ENCODE data around the gene SSX5. TPM values are rescaled to one million over a fixed set of nuclear protein-coding genes. Genes with fewer than 3 reads are reported as not detected.
"Not testable (repeated sequence)": the region's sequence is repeated elsewhere in the genome, so short reads cannot be mapped to it uniquely, and the experiment has no call there.

Gene SSX5
- total RNA-seq, 2 experiments from 2014 or later = not detected

GRCh38 chrX:48180811-48181210 lies 15.8 kb downstream of the SSX5 start:
- ChIA-PET CTCF (ENCODE audit: unreplicated experiment) (no interaction called here), POLR2A (no interaction called here)
- no peak overlapping the region for H3K27ac ChIP-seq (ENCODE audit: low read depth, low read length, poor library complexity, severe bottlenecking)
- H4K20me1 ChIP-seq (ENCODE audit: insufficient read depth, low read length) = no peaks in the 10 kb centered on the region
- H3K9me2 ChIP-seq (ENCODE audit: insufficient read depth, low read length) = no peaks in the 10 kb centered on the region
- no peaks in the 10 kb centered on the region for H3K36me3 ChIP-seq (ENCODE audit: insufficient read depth, low read length)
- H2AFZ ChIP-seq (ENCODE audit: low read length) = no peak overlapping the region
- H3K4me2 ChIP-seq (ENCODE audit: low read length) = no peak overlapping the region
- TF ChIP-seq, protein P1, sequence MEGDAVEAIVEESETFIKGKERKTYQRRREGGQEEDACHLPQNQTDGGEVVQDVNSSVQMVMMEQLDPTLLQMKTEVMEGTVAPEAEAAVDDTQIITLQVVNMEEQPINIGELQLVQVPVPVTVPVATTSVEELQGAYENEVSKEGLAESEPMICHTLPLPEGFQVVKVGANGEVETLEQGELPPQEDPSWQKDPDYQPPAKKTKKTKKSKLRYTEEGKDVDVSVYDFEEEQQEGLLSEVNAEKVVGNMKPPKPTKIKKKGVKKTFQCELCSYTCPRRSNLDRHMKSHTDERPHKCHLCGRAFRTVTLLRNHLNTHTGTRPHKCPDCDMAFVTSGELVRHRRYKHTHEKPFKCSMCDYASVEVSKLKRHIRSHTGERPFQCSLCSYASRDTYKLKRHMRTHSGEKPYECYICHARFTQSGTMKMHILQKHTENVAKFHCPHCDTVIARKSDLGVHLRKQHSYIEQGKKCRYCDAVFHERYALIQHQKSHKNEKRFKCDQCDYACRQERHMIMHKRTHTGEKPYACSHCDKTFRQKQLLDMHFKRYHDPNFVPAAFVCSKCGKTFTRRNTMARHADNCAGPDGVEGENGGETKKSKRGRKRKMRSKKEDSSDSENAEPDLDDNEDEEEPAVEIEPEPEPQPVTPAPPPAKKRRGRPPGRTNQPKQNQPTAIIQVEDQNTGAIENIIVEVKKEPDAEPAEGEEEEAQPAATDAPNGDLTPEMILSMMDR (conservative IDR thresholded peaks at IDR 0.05; ENCODE audit: low read length) = no peak
- no peak for TF ChIP-seq EZH2phosphoT487 (IDR thresholded peaks at IDR 0.05; ENCODE audit: borderline replicate concordance, low read depth, low read length)
- no peak for DNase-seq (ENCODE audit: low spot score)
- BruUV-seq (replicated peaks) = no TSS peak
- intact Hi-C loops (cut with micrococcal nuclease; ENCODE audit: unreplicated experiment) = no loop called here
- no peak overlapping the region for H3K4me3 ChIP-seq (ENCODE audit: low read depth, low read length, poor library complexity, severe bottlenecking)
- H3K4me1 ChIP-seq (ENCODE audit: insufficient read depth, low read length, poor library complexity, severe bottlenecking) = no peaks in the 10 kb centered on the region
- H3K9me3 ChIP-seq (ENCODE audit: low read length) = no peaks in the 10 kb centered on the region
- H3K79me2 ChIP-seq (ENCODE audit: insufficient read depth, low read depth, low read length) = no peaks in the 10 kb centered on the region

DNA sequence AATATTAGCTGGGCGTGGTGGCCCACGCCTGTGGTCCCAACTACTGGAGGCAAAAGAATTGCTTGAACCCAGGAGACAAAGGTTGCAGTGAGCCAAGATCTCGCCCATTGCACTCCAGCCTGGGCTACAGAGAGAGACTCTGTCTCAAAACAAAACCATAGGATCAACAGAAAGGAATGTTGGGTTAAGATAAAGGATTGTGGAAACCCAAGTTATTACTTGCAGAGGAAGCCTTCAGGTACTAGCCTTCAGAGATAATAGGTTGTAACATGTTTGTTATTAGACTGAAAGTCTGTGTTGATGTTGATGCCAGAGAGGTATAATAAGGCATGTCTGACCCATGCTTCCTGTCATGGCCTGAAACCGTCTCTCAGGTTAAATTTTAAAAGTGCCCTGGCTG lies 16.9 kb downstream of the SSX5 start:
- no peaks in the 10 kb centered on the region for H3K79me2 ChIP-seq (ENCODE audit: insufficient read depth, low read depth, low read length)
- ChIA-PET POLR2A (no interaction called here), CTCF (ENCODE audit: unreplicated experiment) (no interaction called here)
- TF ChIP-seq EZH2phosphoT487 (IDR thresholded peaks at IDR 0.05; ENCODE audit: borderline replicate concordance, low read depth, low read length) = no peak
- TF ChIP-seq, protein P1 (conservative IDR thresholded peaks at IDR 0.05; ENCODE audit: low read length) = no peak
- H3K4me3 ChIP-seq (ENCODE audit: low read depth, low read length, poor library complexity, severe bottlenecking) = no peak overlapping the region
- intact Hi-C loops (cut with micrococcal nuclease; ENCODE audit: unreplicated experiment) = no loop called here
- no peaks in the 10 kb centered on the region for H3K4me1 ChIP-seq (ENCODE audit: insufficient read depth, low read length, poor library complexity, severe bottlenecking)
- no TSS peak for BruUV-seq (replicated peaks)
- no peaks in the 10 kb centered on the region for H3K36me3 ChIP-seq (ENCODE audit: insufficient read depth, low read length)
- no peaks in the 10 kb centered on the region for H3K9me3 ChIP-seq (ENCODE audit: low read length)
- no peak overlapping the region for H3K4me2 ChIP-seq (ENCODE audit: low read length)
- H4K20me1 ChIP-seq (ENCODE audit: insufficient read depth, low read length) = no peaks in the 10 kb centered on the region
- H3K27ac ChIP-seq (ENCODE audit: low read depth, low read length, poor library complexity, severe bottlenecking) = no peak overlapping the region
- no peaks in the 10 kb centered on the region for H3K9me2 ChIP-seq (ENCODE audit: insufficient read depth, low read length)
- no peak overlapping the region for H2AFZ ChIP-seq (ENCODE audit: low read length)
- DNase-seq (ENCODE audit: low spot score) = no peak

GRCh38 chrX:48166322-48166721 lies 30.3 kb downstream of the SSX5 start:
- BruUV-seq (replicated peaks); H3K4me2 ChIP-seq (ENCODE audit: low read length); H3K36me3 ChIP-seq (ENCODE audit: insufficient read depth, low read length); intact Hi-C loops (cut with micrococcal nuclease; ENCODE audit: unreplicated experiment); H3K4me1 ChIP-seq (ENCODE audit: insufficient read depth, low read length, poor library complexity, severe bottlenecking); POLR2A ChIA-PET; H3K9me2 ChIP-seq (ENCODE audit: insufficient read depth, low read length); CTCF ChIA-PET (ENCODE audit: unreplicated experiment); H2AFZ ChIP-seq (ENCODE audit: low read length); H3K4me3 ChIP-seq (ENCODE audit: low read depth, low read length, poor library complexity, severe bottlenecking); H3K79me2 ChIP-seq (ENCODE audit: insufficient read depth, low read depth, low read length); H3K27ac ChIP-seq (ENCODE audit: low read depth, low read length, poor library complexity, severe bottlenecking); H4K20me1 ChIP-seq (ENCODE audit: insufficient read depth, low read length); DNase-seq (ENCODE audit: low spot score); H3K9me3 ChIP-seq (ENCODE audit: low read length): not testable (repeated sequence)

Data from OCI-LY7 (cell line).